GM18508 (cell line): ENCODE data around the gene DMBT1.
"Not testable (repeated sequence)": the region's sequence is repeated elsewhere in the genome, so short reads cannot be mapped to it uniquely, and the experiment has no call there.

Source experiments
- ATAC-seq: cut with Tn5 transposase; IDR thresholded peaks from one replicate; pipeline ENCODE4 v1.9.1; 2021; ENCODE audit warnings: moderate number of reproducible peaks; ENCODE audit not compliant: insufficient read depth, unreplicated experiment

Gene DMBT1

GRCh38 chr10:122575776-122576175 lies 15.2 kb downstream of the DMBT1 start:
- no peak for ATAC-seq

GRCh38 chr10:122576291-122576690 lies 15.7 kb downstream of the DMBT1 start:
- no peak for ATAC-seq

- no peak for ATAC-seq
These were observed 16.8 kb downstream of the DMBT1 start for GRCh38 chr10:122577311-122577885.

GRCh38 chr10:122586070-122586469 lies 25.5 kb downstream of the DMBT1 start:
- not testable (repeated sequence) for ATAC-seq

GRCh38 chr10:122587098-122587760 lies 26.7 kb downstream of the DMBT1 start:
- ATAC-seq = no peak

GRCh38 chr10:122588381-122588780 lies 27.8 kb downstream of the DMBT1 start:
- ATAC-seq = no peak

- ATAC-seq = no peak
These were observed 29.6 kb downstream of the DMBT1 start for GRCh38 chr10:122590153-122590552.

GRCh38 chr10:122591736-122592135 lies 31.2 kb downstream of the DMBT1 start:
- no peak for ATAC-seq

GRCh38 chr10:122592161-122592560 lies 31.6 kb downstream of the DMBT1 start:
- no peak for ATAC-seq

GRCh38 chr10:122617476-122618270 lies 57.1 kb downstream of the DMBT1 start:
- ATAC-seq = no peak

GRCh38 chr10:122618461-122619165 lies 58.1 kb downstream of the DMBT1 start:
- no peak for ATAC-seq

- ATAC-seq = not testable (repeated sequence)
These were observed 60.4 kb downstream of the DMBT1 start for GRCh38 chr10:122620961-122621360.

- ATAC-seq = no peak
These were observed 64.0 kb downstream of the DMBT1 start for GRCh38 chr10:122624546-122624945.

GRCh38 chr10:122630526-122630925 lies 70.0 kb downstream of the DMBT1 start:
- ATAC-seq = no peak

GRCh38 chr10:122632031-122632430 lies 71.5 kb downstream of the DMBT1 start:
- no peak for ATAC-seq

GRCh38 chr10:122632576-122632975 lies 72.0 kb downstream of the DMBT1 start:
- no peak for ATAC-seq

GRCh38 chr10:122636953-122637352 lies 76.4 kb downstream of the DMBT1 start:
- no peak for ATAC-seq

- ATAC-seq = no peak
These were observed 76.8 kb downstream of the DMBT1 start for GRCh38 chr10:122637376-122637775.

GRCh38 chr10:122638106-122638505 lies 77.6 kb downstream of the DMBT1 start:
- no peak for ATAC-seq

GRCh38 chr10:122639801-122640200 lies 79.2 kb downstream of the DMBT1 start:
- ATAC-seq = no peak

- no peak for ATAC-seq
These were observed 80.4 kb downstream of the DMBT1 start for GRCh38 chr10:122640921-122641320.
